Neural cell (in vitro differentiated cells): ENCODE results near the gene SIX5. TPM values are rescaled to one million over a fixed set of nuclear protein-coding genes. Genes with fewer than 3 reads are reported as not detected.

Experiments used
- H2AFZ ChIP-seq: fragments of 200-600, 300-800 bp; sonication (generic), shearing (Covaris generic); 2 replicates; pipeline ENCODE4 v1.6.0; 2014; ENCODE audit warnings: low read depth, mild to moderate bottlenecking, antibody characterized with exemption, low read length, moderate library complexity
- H3F3A ChIP-seq: fragments of 200-600 bp; shearing (Covaris generic); 2 replicates; pipeline ENCODE4 v1.6.1; 2016; ENCODE audit warnings: mild to moderate bottlenecking, moderate library complexity, mixed read lengths, antibody characterized with exemption, low read length; ENCODE audit not compliant: insufficient read depth, poor library complexity, severe bottlenecking
- H3K27ac ChIP-seq: fragments of 200-600, 300-800 bp; sonication (generic), shearing (Covaris generic); 2 replicates; pipeline ENCODE4 v1.5.1; 2014; ENCODE audit warnings: mild to moderate bottlenecking, low read length, moderate library complexity
- H3K27me3 ChIP-seq: fragments of 300-800, 200-600 bp; sonication (generic), shearing (Covaris generic); 2 replicates; pipeline ENCODE4 v1.6.0; 2014; ENCODE audit warnings: mild to moderate bottlenecking, low read depth, low read length, moderate library complexity; ENCODE audit not compliant: insufficient read depth
- H3K36me3 ChIP-seq: fragments of 300-800, 200-600 bp; sonication (generic), shearing (Covaris generic); 2 replicates; pipeline ENCODE4 v1.5.1; 2014; ENCODE audit warnings: mild to moderate bottlenecking, antibody characterized with exemption, low read length, moderate library complexity; ENCODE audit not compliant: insufficient read depth
- H3K4me2 ChIP-seq: fragments of 300-800, 200-600 bp; sonication (generic), shearing (Covaris generic); 2 replicates; pipeline ENCODE4 v1.6.0; 2014; ENCODE audit warnings: mild to moderate bottlenecking, low read length
- H3K4me3 ChIP-seq: fragments of 300-800, 200-600 bp; sonication (generic), shearing (Covaris generic); 2 replicates; pipeline ENCODE4 v1.5.1; 2014; ENCODE audit warnings: mild to moderate bottlenecking, low read length, moderate library complexity
- H3K79me2 ChIP-seq: fragments of 200-600 bp; shearing (Covaris generic); replicated peaks from 2 replicates; pipeline ENCODE4 v1.6.0; 2014; ENCODE audit warnings: mild to moderate bottlenecking, low read length, moderate library complexity; ENCODE audit not compliant: insufficient read depth
- H3K9ac ChIP-seq: fragments of 300-800, 200-600 bp; sonication (generic), shearing (Covaris generic); 2 replicates; pipeline ENCODE4 v1.6.1; 2016; ENCODE audit warnings: mild to moderate bottlenecking, low read length, mixed read lengths
- H3K9me2 ChIP-seq: fragments of 200-600 bp; shearing (Covaris generic); 2 replicates; pipeline ENCODE4 v1.6.1; 2016; ENCODE audit warnings: mild to moderate bottlenecking, low read length, mixed read lengths; ENCODE audit not compliant: insufficient read depth
- H3K9me3 ChIP-seq: fragments of 200-600, 300-800 bp; sonication (generic), shearing (Covaris generic); 2 replicates; pipeline ENCODE4 v1.6.1; 2016; ENCODE audit warnings: mild to moderate bottlenecking, mixed run types, low read length, moderate library complexity, mixed read lengths
- H4K20me1 ChIP-seq: fragments of 200-600 bp; shearing (Covaris generic); 2 replicates; pipeline ENCODE4 v1.6.1; 2016; ENCODE audit warnings: mild to moderate bottlenecking, mixed run types; ENCODE audit not compliant: insufficient read depth
- CTCF ChIP-seq: fragments of 450-650 bp; IDR thresholded peaks from 2 replicates; pipeline ENCODE4 v1.5.1; 2014; ENCODE audit warnings: antibody characterized with exemption, mild to moderate bottlenecking, moderate library complexity; ENCODE audit not compliant: poor library complexity, severe bottlenecking
- EP300 ChIP-seq: fragments of 450-650 bp; conservative IDR thresholded peaks from 2 replicates; pipeline ENCODE4 v1.6.1; 2014; ENCODE audit warnings: antibody characterized with exemption, mild to moderate bottlenecking, moderate library complexity; ENCODE audit not compliant: poor library complexity, severe bottlenecking
- EZH2 ChIP-seq: fragments of 200-600, 300-800 bp; shearing (Covaris generic), sonication (generic); IDR thresholded peaks from 2 replicates; pipeline ENCODE4 v1.6.1; 2014; ENCODE audit warnings: antibody characterized with exemption, low read length, borderline replicate concordance, mild to moderate bottlenecking; ENCODE audit not compliant: insufficient read depth, poor library complexity, severe bottlenecking
- MXI1 ChIP-seq: fragments of 450-650 bp; conservative IDR thresholded peaks from 2 replicates; pipeline ENCODE4 v1.6.1; 2014; ENCODE audit warnings: antibody characterized with exemption, mild to moderate bottlenecking; ENCODE audit not compliant: poor library complexity, severe bottlenecking
- POLR2AphosphoS5 ChIP-seq: IDR thresholded peaks from 2 replicates; pipeline ENCODE4 v1.6.1; 2012
- RAD21 ChIP-seq: fragments of 450-650 bp; conservative IDR thresholded peaks from 2 replicates; pipeline ENCODE4 v1.6.1; 2014; ENCODE audit warnings: antibody characterized with exemption, mild to moderate bottlenecking, moderate library complexity
- REST ChIP-seq: IDR thresholded peaks from 2 replicates; pipeline ENCODE4 v1.6.1; 2012; ENCODE audit warnings: borderline replicate concordance
- SMC3 ChIP-seq: fragments of 450-650 bp; conservative IDR thresholded peaks from 2 replicates; pipeline ENCODE4 v1.6.1; 2014; ENCODE audit warnings: antibody characterized with exemption, mild to moderate bottlenecking, moderate library complexity; ENCODE audit not compliant: poor library complexity
- TAF1 ChIP-seq: IDR thresholded peaks from 2 replicates; pipeline ENCODE4 v1.6.1; 2012; ENCODE audit warnings: low read depth
- polyA plus RNA-seq: library from polyadenylated mRNA; depleted of rRNA; stranded (reverse); fragments of >200 nt; gene quantifications from 2 replicates; pipeline ENCODE4 v1.2.3, GENCODE V29; 2014

SIX5 gene
- polyA plus RNA-seq, 1 donor from 2014 or later, result not detected

- Histone ChIP-seq H3K27me3 (peaks cover 22% of the 10 kb centered on the region), H2AFZ (no peak overlapping the region), H3K27ac (no peak overlapping the region), H3K4me3 (no peak overlapping the region), H3K9ac (no peak overlapping the region), H3K4me2 (no peak overlapping the region), H3K79me2 (no peaks in the 10 kb centered on the region), H3K9me2 (no peaks in the 10 kb centered on the region), H3K9me3 (no peaks in the 10 kb centered on the region), H4K20me1 (no peaks in the 10 kb centered on the region), H3K36me3 (no peaks in the 10 kb centered on the region), H3F3A (no peaks in the 10 kb centered on the region)
- TF ChIP-seq TAF1, result no peak
- TF ChIP-seq CTCF, result no peak
Measured at GRCh38 chr19:45766296-45766868, 2.7 kb downstream of the SIX5 start.

GRCh38 chr19:45765702-45766295 is 3.3 kb downstream of the SIX5 start:
- H3K4me3 ChIP-seq, result no peak overlapping the region

GRCh38 chr19:45764945-45765701 is 3.9 kb downstream of the SIX5 start:
- H3K4me2 ChIP-seq, result no peak overlapping the region
- H2AFZ ChIP-seq, result no peak overlapping the region
- no peaks in the 10 kb centered on the region for H4K20me1 ChIP-seq
- H3K9me3 ChIP-seq, result no peaks in the 10 kb centered on the region
- H3K9ac ChIP-seq, result peak overlapping the region; percentile 30
- H3K27me3 ChIP-seq, result peaks cover 22% of the 10 kb centered on the region
- no peaks in the 10 kb centered on the region for H3K79me2 ChIP-seq
- H3K27ac ChIP-seq, result no peak overlapping the region
- H3F3A ChIP-seq, result no peaks in the 10 kb centered on the region
- TF ChIP-seq EZH2 (no peak), TAF1 (no peak), SMC3 (no peak), MXI1 (no peak), RAD21 (no peak), POLR2AphosphoS5 (no peak), EP300 (no peak), CTCF (no peak), REST (no peak)
- H3K9me2 ChIP-seq, result no peaks in the 10 kb centered on the region
- no peaks in the 10 kb centered on the region for H3K36me3 ChIP-seq
- peak overlapping the region; percentile 2 for H3K4me3 ChIP-seq

More at GRCh38 chr19:45765702-45766295, 3.3 kb downstream of the SIX5 start:
- H3K27ac ChIP-seq, result no peak overlapping the region
- peaks cover 22% of the 10 kb centered on the region for H3K27me3 ChIP-seq
- no peaks in the 10 kb centered on the region for H4K20me1 ChIP-seq
- no peak overlapping the region for H3K4me2 ChIP-seq
- no peaks in the 10 kb centered on the region for H3K9me2 ChIP-seq
- no peak overlapping the region for H2AFZ ChIP-seq
- no peak for TF ChIP-seq EZH2
- H3K79me2 ChIP-seq, result no peaks in the 10 kb centered on the region
- no peaks in the 10 kb centered on the region for H3F3A ChIP-seq
- H3K9ac ChIP-seq, result no peak overlapping the region
- H3K9me3 ChIP-seq, result no peaks in the 10 kb centered on the region
- no peaks in the 10 kb centered on the region for H3K36me3 ChIP-seq
